Brain microvascular endothelial cell (primary cell): ENCODE data around the gene KRTAP4-2.
"Not testable (repeated sequence)": the region's sequence is repeated elsewhere in the genome, so short reads cannot be mapped to it uniquely, and the experiment has no call there.

Experiments used
- DNase-seq: peaks from one replicate; pipeline ENCODE4 v3.0.0-alpha.2; 2020
- H3K27ac ChIP-seq: fragments of 250-450 bp; sonication (Bioruptor Pico); 2 replicates; pipeline ENCODE4 v1.5.1; 2020; ENCODE audit warnings: mild to moderate bottlenecking, moderate library complexity
- H3K27me3 ChIP-seq: fragments of 250-450 bp; sonication (Bioruptor Pico); replicated peaks from 2 replicates; pipeline ENCODE4 v1.5.1; 2020; ENCODE audit warnings: mild to moderate bottlenecking
- H3K36me3 ChIP-seq: fragments of 250-450 bp; sonication (Bioruptor Pico); replicated peaks from 2 replicates; pipeline ENCODE4 v1.5.1; 2020; ENCODE audit warnings: mild to moderate bottlenecking
- H3K4me3 ChIP-seq: 2 replicates; pipeline ENCODE4 v1.5.1; 2011; ENCODE audit warnings: low read depth, mild to moderate bottlenecking, control low read depth, low read length, moderate library complexity
- in situ Hi-C: cut with HindIII; loops from 2 replicates; pipeline ENCODE4 v1.10.0; 2017; ENCODE audit warnings: low sequenced_read_pairs, low pct_ligation_motif_present
- TF ChIP-seq, protein P1 (sequence below): IDR thresholded peaks from 2 replicates; pipeline ENCODE4 v1.5.1; 2011; ENCODE audit warnings: low read depth, mild to moderate bottlenecking, moderate library complexity, low read length, control low read depth, inconsistent platforms; ENCODE audit errors: missing control alignments

The KRTAP4-2 gene

DNA sequence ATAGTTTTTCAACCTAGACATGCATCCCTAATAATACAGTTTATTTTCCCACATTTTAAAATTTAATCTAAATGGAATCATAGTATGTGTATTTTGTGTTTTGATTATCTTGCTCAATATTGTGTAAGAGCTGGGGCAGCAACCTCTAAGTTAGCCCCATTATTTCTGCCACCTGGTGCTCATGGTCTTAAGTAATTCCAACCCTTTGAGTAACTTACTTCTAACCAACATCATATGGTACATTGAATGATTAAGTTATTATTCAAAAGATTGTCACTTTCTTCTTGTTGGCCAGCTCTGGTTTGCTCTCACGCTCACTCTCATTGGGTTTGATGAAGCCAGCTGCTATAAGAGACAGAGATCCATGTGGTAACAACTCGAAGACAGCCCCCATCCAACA lies 6.1 kb downstream of the KRTAP4-2 start:
- no peaks in the 10 kb centered on the region for H3K27me3 ChIP-seq
- in situ Hi-C loops = no loop called here
- no peak overlapping the region for H3K27ac ChIP-seq
- H3K36me3 ChIP-seq = no peaks in the 10 kb centered on the region
- DNase-seq = no peak
- TF ChIP-seq, protein P1, sequence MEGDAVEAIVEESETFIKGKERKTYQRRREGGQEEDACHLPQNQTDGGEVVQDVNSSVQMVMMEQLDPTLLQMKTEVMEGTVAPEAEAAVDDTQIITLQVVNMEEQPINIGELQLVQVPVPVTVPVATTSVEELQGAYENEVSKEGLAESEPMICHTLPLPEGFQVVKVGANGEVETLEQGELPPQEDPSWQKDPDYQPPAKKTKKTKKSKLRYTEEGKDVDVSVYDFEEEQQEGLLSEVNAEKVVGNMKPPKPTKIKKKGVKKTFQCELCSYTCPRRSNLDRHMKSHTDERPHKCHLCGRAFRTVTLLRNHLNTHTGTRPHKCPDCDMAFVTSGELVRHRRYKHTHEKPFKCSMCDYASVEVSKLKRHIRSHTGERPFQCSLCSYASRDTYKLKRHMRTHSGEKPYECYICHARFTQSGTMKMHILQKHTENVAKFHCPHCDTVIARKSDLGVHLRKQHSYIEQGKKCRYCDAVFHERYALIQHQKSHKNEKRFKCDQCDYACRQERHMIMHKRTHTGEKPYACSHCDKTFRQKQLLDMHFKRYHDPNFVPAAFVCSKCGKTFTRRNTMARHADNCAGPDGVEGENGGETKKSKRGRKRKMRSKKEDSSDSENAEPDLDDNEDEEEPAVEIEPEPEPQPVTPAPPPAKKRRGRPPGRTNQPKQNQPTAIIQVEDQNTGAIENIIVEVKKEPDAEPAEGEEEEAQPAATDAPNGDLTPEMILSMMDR = no peak
- H3K4me3 ChIP-seq = no peak overlapping the region

DNA sequence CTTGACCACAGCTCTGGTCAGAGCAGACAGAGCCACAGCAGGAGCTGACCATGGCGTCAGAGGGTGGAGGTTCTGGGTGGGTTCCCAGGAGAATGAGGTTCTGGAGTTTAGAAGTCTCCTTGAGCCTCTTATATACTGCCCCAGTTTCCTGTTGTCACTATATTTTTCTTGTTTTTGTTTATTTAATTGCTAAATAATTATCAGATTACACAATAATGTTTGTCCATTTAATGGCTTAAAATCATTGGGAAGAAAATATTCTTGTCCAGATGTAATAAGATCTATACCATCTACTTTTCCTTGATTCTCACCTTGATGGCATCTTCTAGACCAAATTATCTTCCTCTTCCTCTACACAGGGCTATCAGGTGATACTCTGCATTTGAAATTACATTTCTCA lies 9.9 kb downstream of the KRTAP4-2 start, which contains the start of gene KRTAP4-3:
KRTAP4-3 (minus strand) TSS at position 101 of the 400 bp plus-strand sequence; CDS start at position 52, 49 bp downstream.
- TF ChIP-seq, protein P1 = no peak
- no peak within 1 kb of the TSS for H3K4me3 ChIP-seq
- no peak within 1 kb of the TSS for H3K27ac ChIP-seq
- no peaks in the 10 kb centered on the region for H3K27me3 ChIP-seq
- DNase-seq = no peak
- in situ Hi-C loops = no loop called here
- H3K36me3 ChIP-seq = no peaks in the 10 kb centered on the region

DNA sequence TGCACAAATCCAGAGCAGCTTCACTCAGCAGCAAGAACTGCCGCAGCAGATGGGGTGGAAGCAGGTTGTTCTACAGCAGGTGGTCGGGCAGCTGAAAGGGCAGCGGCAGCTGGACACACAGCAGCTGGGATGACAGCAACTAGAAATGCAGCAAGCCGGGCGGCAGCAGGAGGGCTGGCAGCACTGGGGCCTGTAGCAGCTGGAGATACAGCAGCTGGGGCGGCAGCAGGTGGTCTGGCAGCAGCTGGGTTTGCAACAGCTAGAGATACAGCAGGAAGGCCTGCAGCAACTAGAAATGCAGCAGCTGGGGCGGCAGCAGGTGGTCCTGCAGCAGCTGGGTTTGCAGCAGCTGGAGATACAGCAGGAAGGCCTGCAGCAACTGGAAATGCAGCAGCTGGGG lies 10.5 kb downstream of the KRTAP4-2 start:
- no peak overlapping the region for H3K4me3 ChIP-seq
- H3K27me3 ChIP-seq = no peaks in the 10 kb centered on the region
- no peak for DNase-seq
- no peaks in the 10 kb centered on the region for H3K36me3 ChIP-seq
- TF ChIP-seq, protein P1 = no peak
- no peak overlapping the region for H3K27ac ChIP-seq
- in situ Hi-C loops = no loop called here

DNA sequence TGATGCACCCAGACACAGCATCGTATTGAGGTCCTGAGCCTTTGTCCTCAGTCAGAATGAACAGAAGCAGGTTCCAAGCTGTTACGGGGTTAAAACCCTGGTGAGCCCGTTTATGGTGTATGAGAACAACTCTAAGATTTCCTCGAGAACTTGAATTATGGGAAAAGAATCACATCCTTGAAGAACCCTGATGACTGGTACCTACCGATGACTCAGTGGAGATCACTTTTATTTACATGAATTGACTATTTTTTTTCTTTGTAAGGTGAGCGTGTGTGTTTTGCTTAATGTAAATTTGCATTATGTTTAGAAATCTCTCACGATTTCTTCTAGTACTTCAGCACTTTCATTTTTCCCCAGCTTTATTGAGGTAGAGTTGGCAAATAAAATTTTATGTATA lies 14.2 kb downstream of the KRTAP4-2 start:
- no peak overlapping the region for H3K4me3 ChIP-seq
- no peaks in the 10 kb centered on the region for H3K27me3 ChIP-seq
- DNase-seq = no peak
- no peak overlapping the region for H3K27ac ChIP-seq
- TF ChIP-seq, protein P1 = no peak
- H3K36me3 ChIP-seq = no peaks in the 10 kb centered on the region
- in situ Hi-C loops = no loop called here

DNA sequence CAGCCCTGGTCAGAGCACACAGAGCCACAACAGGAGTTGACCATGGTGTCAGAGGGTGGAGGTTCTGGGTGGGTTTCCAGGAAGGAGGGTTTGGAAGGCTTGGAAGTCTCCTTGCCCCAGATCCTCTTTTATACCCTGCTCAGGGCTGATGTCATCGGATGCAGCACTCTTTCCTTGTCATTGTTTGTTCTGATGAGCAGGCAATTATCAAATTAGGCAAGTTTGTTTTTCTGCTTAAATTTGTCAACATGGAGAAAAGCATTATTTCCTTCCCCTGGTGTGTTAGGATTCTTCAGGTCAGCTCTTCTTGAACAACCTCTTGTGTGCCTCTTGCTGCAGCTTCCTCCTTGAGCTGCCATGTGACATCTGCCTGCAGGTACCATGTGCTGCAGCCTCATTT lies 17.4 kb downstream of the KRTAP4-2 start, which contains the start of gene KRTAP4-4:
KRTAP4-4 (minus strand) TSS at position 101 of the 400 bp plus-strand sequence; CDS start at position 44, 57 bp downstream.
- no peaks in the 10 kb centered on the region for H3K36me3 ChIP-seq

DNA sequence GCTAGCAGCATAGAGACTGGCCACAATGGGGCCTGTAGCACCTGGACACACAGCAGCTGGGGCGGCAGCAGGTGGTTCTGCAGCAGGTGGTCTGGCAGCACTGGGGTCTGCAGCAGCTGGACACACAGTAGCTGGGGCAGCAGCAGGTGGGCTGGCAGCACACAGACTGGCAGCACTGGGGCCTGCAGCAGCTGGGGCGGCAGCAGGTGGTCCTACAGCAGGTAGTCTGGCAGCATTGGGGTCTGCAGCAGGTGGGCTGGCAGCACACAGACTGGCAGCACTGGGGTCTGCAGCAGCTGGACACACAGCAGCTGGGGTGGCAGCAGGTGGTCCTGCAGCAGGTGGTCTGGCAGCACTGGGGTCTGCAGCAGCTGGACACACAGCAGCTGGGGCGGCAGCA lies 17.8 kb downstream of the KRTAP4-2 start:
- DNase-seq, H3K36me3 ChIP-seq, in situ Hi-C loops, H3K4me3 ChIP-seq, H3K27ac ChIP-seq, H3K27me3 ChIP-seq: not testable (repeated sequence)

More for the DNA sequence above, 17.4 kb downstream of the KRTAP4-2 start, which contains the start of gene KRTAP4-4:
- in situ Hi-C loops = no loop called here
- no peak for DNase-seq
- Histone ChIP-seq H3K27me3 (no peaks in the 10 kb centered on the region), H3K27ac (no peak within 1 kb of the TSS), H3K4me3 (no peak within 1 kb of the TSS)
- TF ChIP-seq, protein P1 = no peak
